Measurements from ENCODE around the gene RNASET2. TPM values are rescaled to one million over a fixed set of nuclear protein-coding genes. Genes with fewer than 3 reads are reported as not detected.
"Not testable (repeated sequence)": the region's sequence is repeated elsewhere in the genome, so short reads cannot be mapped to it uniquely, and the experiment has no call there.

RNASET2 gene
- total and polyA plus RNA-seq, 12 donors: 19.4 to 218 (median 59.6) TPM

DNA sequence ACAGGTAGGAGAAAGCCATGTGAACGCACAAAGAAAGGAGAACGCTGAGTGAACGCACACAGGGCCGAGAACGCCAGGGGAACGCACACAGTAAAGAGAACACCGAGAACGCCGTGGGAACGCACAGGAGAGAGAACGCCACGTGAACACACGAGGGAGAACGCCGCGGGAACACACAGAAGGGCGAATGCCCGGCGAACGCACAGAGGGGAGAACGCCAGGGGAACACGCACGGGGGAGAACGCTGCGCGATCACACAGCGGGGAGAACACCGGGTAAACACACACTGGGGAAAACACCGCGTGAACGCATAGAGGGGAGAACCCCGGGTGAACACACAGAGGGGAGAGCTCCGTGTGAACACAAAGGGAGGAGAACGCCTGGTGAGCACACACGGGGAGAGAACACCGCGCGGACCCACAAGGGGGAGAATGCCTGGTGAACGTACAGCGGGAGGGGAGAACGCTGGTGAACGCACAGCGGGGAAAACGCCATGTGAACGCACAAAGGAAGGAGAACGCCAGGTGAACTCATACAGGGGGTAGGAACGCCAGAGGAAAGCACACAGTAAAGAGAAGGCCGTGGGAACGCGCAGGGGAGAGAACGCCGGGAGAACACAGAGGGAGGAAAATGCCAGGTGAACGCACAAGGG, 55.3 kb downstream of the RNASET2 start:
- Histone ChIP-seq H3K27ac (no peak overlapping the region), H3K4me3 (no peak overlapping the region), H3K36me3 (replicated peaks in 1 of 2) (no peaks in the 10 kb centered on the region), H3K4me1 (replicated peaks in 1 of 2) (no peaks in the 10 kb centered on the region), H3K27me3 (no peaks in the 10 kb centered on the region), H3K9me3 (replicated peaks in 1 of 3) (no peaks in the 10 kb centered on the region)
- 92 to 95% (median 92%) methylated on average over 53 of the region's 53 CpGs for WGBS, 4 donors
- DNase-seq: no peak
- intact Hi-C loops (cut with DNase I): no loop called here
- TF ChIP-seq, protein P1, sequence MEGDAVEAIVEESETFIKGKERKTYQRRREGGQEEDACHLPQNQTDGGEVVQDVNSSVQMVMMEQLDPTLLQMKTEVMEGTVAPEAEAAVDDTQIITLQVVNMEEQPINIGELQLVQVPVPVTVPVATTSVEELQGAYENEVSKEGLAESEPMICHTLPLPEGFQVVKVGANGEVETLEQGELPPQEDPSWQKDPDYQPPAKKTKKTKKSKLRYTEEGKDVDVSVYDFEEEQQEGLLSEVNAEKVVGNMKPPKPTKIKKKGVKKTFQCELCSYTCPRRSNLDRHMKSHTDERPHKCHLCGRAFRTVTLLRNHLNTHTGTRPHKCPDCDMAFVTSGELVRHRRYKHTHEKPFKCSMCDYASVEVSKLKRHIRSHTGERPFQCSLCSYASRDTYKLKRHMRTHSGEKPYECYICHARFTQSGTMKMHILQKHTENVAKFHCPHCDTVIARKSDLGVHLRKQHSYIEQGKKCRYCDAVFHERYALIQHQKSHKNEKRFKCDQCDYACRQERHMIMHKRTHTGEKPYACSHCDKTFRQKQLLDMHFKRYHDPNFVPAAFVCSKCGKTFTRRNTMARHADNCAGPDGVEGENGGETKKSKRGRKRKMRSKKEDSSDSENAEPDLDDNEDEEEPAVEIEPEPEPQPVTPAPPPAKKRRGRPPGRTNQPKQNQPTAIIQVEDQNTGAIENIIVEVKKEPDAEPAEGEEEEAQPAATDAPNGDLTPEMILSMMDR (IDR thresholded peaks at IDR 0.05): no peak
- TF ChIP-seq POLR2A (IDR thresholded peaks at IDR 0.05): no peak

DNA sequence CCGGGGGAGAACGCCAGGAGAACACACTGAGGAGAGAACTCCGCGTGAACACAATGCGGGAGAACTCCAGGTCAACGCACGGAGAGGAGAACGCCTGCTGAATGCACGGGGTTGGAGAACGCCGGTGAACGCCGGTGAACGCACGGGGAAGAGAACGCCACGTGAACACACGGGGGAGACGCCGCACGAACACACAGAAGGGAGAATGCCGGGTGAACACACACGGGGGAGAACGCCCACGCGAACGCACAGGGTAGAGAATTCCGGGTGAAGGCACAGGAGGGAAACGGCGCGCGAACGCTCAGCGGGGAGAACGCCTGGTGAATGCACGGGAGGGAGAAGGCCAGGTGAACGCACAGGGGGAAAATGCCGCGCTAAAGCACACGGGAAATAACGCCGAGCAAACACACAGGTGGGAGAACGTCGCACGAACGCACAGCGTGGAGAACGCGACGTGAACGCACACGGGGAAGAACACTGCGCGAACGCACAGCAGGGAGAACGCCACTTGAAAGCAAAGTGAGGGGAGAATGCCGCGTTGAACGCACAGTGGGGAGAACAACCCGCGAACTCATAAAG, 56.1 kb downstream of the RNASET2 start:
- intact Hi-C loops (cut with DNase I): no loop called here
- no peaks in the 10 kb centered on the region for H3K27me3 ChIP-seq
- no peak overlapping the region for H3K27ac ChIP-seq
- H3K9me3 ChIP-seq (replicated peaks in 1 of 3): no peaks in the 10 kb centered on the region
- no peaks in the 10 kb centered on the region for H3K4me1 ChIP-seq (replicated peaks in 1 of 2)
- TF ChIP-seq POLR2A (IDR thresholded peaks at IDR 0.05): no peak
- TF ChIP-seq, protein P1 (IDR thresholded peaks at IDR 0.05): no peak
- no peak overlapping the region for H3K4me3 ChIP-seq
- no peak for DNase-seq
- no peaks in the 10 kb centered on the region for H3K36me3 ChIP-seq (replicated peaks in 1 of 2)
- 93 to 95% (median 95%) methylated on average over 61 of the region's 61 CpGs for WGBS, 4 donors

DNA sequence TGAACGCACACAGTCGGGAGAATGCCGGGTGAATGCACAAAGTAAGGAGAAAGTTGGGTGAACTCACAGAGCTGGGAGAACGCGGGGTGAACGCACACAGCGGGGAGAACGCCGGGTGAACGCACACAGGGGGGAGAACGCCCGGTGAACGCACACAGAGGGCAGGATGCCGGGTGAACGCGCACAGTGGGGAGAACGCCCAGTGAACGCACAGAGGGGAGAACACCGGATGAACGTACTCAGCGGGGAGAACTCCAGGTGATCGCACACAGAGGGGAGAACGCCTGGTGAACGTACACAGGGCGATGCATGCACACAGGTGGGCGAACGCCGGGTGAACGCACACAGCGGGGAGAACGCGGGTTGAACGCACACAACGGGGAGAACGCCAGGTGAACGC, 57.4 kb downstream of the RNASET2 start:
- TF ChIP-seq, protein P1 (IDR thresholded peaks at IDR 0.05): no peak
- no peak for TF ChIP-seq POLR2A (IDR thresholded peaks at IDR 0.05)

DNA sequence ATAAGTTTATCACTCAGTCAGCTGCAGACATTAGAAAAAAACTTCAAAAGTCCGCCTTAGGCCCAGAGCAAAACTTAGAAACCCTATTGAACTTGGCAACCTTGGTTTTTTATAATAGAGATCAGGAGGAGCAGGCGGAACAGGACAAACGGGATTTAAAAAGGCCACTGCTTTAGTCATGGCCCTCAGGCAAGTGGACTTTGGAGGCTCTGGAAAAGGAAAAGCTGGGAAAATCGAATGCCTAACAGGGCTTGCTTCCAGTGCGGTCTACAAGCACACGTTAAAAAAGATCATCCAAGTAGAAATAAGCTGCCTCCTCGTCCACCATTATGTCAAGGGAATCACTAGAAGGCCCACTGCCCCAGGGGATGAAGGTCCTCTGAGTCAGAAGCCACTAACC, 61.7 kb downstream of the RNASET2 start:
- H3K27me3 ChIP-seq; H3K27ac ChIP-seq; H3K4me1 ChIP-seq (replicated peaks in 1 of 2); H3K4me3 ChIP-seq; DNase-seq; H3K9me3 ChIP-seq (replicated peaks in 1 of 3); H3K36me3 ChIP-seq (replicated peaks in 1 of 2); intact Hi-C loops (cut with DNase I): not testable (repeated sequence)
- WGBS, 4 donors: 83 to 87% (median 86%) methylated on average over 7 of the region's 7 CpGs

More for the DNA sequence above, 57.4 kb downstream of the RNASET2 start:
- Histone ChIP-seq H3K4me3 (no peak overlapping the region), H3K9me3 (replicated peaks in 1 of 3) (no peaks in the 10 kb centered on the region), H3K27me3 (no peaks in the 10 kb centered on the region), H3K4me1 (replicated peaks in 1 of 2) (no peaks in the 10 kb centered on the region), H3K27ac (no peak overlapping the region), H3K36me3 (replicated peaks in 1 of 2) (no peaks in the 10 kb centered on the region)
- WGBS, 4 donors: 92 to 95% (median 92%) methylated on average over 36 of the region's 36 CpGs
- DNase-seq: no peak
- intact Hi-C loops (cut with DNase I): no loop called here

DNA sequence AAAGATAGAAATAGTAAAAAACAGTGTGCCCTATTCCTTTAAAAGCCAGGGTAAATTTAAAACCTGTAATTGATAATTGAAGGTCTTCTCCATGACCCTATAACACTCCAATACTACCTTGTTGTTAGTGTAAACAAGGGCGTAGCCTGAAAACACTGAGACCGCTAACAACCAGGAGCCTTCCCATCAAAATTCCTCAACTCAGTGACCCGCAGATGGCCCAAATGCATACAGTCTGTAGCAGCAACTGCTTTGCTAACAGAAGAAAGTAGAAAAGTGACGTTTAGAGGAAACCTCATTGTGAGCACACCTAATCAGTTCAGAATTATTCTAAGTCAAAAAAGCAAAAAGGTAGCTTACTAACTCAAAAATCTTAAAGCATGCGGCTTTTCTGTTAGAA, 63.9 kb downstream of the RNASET2 start:
- H3K9me3 ChIP-seq (replicated peaks in 1 of 3); H3K4me3 ChIP-seq; H3K27me3 ChIP-seq; H3K27ac ChIP-seq; intact Hi-C loops (cut with DNase I); H3K4me1 ChIP-seq (replicated peaks in 1 of 2); H3K36me3 ChIP-seq (replicated peaks in 1 of 2); DNase-seq: not testable (repeated sequence)
- WGBS, 4 donors: 54 to 64% (median 59%) methylated on average over 5 of the region's 5 CpGs

DNA sequence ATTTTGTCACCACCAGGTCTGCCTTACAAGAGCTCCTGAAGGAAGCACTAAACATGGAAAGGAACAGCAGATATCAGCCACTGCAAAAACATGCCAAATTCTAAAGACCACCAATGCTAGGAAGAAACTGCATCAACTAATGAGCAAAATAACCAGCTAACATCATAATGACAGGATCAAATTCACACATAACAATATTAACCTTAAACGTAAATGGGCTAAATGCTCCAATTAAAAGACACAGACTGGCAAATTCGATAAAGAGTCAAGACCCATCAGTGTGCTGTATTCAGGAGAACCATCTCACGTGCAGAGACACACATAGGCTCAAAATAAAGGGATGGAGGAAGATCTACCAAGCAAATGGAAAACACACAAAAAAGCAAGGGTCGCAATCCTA, 69.6 kb downstream of the RNASET2 start:
- H3K9me3 ChIP-seq (replicated peaks in 1 of 3); H3K27ac ChIP-seq; H3K27me3 ChIP-seq; H3K4me1 ChIP-seq (replicated peaks in 1 of 2); H3K4me3 ChIP-seq; H3K36me3 ChIP-seq (replicated peaks in 1 of 2); DNase-seq; intact Hi-C loops (cut with DNase I): not testable (repeated sequence)
- 65 to 83% (median 70%) methylated on average over 3 to 4 of the region's 4 CpGs for WGBS, 4 donors

DNA sequence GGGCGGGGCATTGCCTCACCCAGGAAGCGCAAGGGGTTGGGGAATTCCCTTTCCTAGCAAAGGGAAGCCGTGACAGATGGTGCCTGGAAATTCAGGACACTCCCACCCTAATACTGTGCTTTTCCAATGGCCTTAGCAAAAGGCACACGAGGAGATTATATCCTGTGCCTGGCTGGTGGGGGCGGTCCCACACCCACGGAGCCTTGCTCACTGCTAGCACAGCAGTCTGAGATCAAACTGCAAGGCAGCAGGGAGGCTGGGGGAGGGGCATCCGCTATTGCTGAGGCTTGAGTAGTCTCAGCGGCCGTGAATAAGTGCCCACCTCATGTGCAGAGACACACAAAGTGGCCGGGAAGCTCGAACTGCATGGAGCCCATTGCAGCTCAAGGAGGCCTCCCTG, 71.4 kb downstream of the RNASET2 start:
- 75 to 91% (median 79%) methylated on average over 9 to 11 of the region's 11 CpGs for WGBS, 4 donors
- H3K27ac ChIP-seq; intact Hi-C loops (cut with DNase I); H3K4me3 ChIP-seq; H3K36me3 ChIP-seq (replicated peaks in 1 of 2); H3K9me3 ChIP-seq (replicated peaks in 1 of 3); DNase-seq; H3K27me3 ChIP-seq; H3K4me1 ChIP-seq (replicated peaks in 1 of 2): not testable (repeated sequence)

Data from adrenal gland (tissue), 12 donors.